Astrocyte (in vitro differentiated cells and primary cell): ENCODE measurements around the gene FASTKD1.

Experiments
- EZH2 ChIP-seq: IDR thresholded peaks from 2 replicates; pipeline ENCODE4 v1.6.1; 2012; ENCODE audit warnings: mild to moderate bottlenecking, low read length, inconsistent platforms; ENCODE audit not compliant: insufficient read depth
- TF ChIP-seq, protein P1 (sequence below): IDR thresholded peaks from 2 replicates; pipeline ENCODE4 v1.5.1; 2011; ENCODE audit warnings: low read depth, mild to moderate bottlenecking, inconsistent platforms, low read length, moderate library complexity; ENCODE audit not compliant: insufficient read depth

DNA sequence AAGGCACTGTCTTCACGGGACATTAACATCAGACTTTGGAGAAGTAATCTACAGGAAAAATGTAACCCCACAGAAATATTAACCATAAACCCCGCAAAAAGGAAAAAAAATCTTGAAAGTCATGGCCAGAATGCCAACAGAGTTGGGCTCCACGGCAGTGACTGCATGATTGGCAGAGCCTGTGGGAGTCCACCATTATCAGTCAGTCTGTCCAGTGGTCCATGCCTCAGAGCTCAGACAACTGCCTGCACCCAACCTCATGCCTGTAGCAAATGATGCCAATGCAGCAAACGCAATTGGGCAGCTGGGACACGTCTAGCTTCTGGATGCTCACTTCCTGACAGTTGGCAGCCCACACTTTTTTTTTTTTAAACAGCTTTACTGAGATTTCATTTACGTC lies 5.4 kb upstream of the FASTKD1 start:
- TF ChIP-seq, protein P1, sequence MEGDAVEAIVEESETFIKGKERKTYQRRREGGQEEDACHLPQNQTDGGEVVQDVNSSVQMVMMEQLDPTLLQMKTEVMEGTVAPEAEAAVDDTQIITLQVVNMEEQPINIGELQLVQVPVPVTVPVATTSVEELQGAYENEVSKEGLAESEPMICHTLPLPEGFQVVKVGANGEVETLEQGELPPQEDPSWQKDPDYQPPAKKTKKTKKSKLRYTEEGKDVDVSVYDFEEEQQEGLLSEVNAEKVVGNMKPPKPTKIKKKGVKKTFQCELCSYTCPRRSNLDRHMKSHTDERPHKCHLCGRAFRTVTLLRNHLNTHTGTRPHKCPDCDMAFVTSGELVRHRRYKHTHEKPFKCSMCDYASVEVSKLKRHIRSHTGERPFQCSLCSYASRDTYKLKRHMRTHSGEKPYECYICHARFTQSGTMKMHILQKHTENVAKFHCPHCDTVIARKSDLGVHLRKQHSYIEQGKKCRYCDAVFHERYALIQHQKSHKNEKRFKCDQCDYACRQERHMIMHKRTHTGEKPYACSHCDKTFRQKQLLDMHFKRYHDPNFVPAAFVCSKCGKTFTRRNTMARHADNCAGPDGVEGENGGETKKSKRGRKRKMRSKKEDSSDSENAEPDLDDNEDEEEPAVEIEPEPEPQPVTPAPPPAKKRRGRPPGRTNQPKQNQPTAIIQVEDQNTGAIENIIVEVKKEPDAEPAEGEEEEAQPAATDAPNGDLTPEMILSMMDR = no peak
- no peak for TF ChIP-seq EZH2
